ENCODE data around the gene MTERF2.

The MTERF2 gene

DNA sequence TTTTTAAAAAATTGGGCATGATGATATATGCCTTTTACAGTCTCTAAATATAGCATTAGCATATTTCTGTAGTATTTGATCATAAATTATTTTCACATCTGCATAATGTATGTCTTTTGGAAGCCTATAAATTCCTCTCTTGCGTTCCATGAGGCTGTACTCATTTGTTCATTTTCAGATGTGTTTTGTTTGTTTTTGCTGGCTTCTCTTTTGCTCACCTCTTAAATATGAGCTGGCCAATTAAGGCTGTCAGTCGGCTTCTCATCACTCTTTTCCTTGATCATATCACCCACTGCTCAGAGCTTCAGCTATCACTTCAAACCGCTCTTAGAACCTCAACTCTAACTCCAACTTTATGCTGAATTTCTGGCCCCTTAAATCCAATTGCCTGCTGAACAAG is 24.7 kb downstream of the MTERF2 start:
- H2BK5ac ChIP-seq (ENCODE audit: low read depth, low read length, poor library complexity), result no peak overlapping the region
- H2BK12ac ChIP-seq (ENCODE audit: low read length), result no peak overlapping the region
- peaks cover 6 to 12% of the 10 kb centered on the region in 2 experiments for H3K36me3 ChIP-seq (ENCODE audit: control insufficient read depth in 1 of 2, insufficient read depth in 2 of 2, low read length in 2 of 2)
- H3K18ac ChIP-seq (ENCODE audit: low read length), result no peak overlapping the region
- H2AK5ac ChIP-seq (ENCODE audit: low read length), result no peak overlapping the region
- no peak overlapping the region for H3K27ac ChIP-seq (ENCODE audit: low read depth, low read length)
- H3K4me3 ChIP-seq (ENCODE audit: low read depth, low read length), result no peak overlapping the region
- H2AFZ ChIP-seq (ENCODE audit: insufficient read depth, low read length, poor library complexity), result no peak overlapping the region
- peaks cover 2% of the 10 kb centered on the region for H3K79me2 ChIP-seq (ENCODE audit: control insufficient read depth, insufficient read depth, low read length, poor library complexity)
- no peak overlapping the region for H3K9ac ChIP-seq (ENCODE audit: low read length)
- no peaks in the 10 kb centered on the region for H3K79me1 ChIP-seq (ENCODE audit: low read length)
- H3K4me1 ChIP-seq (ENCODE audit: control insufficient read depth in 1 of 2, insufficient read depth in 2 of 2, low read length in 2 of 2), result no peaks in the 10 kb centered on the region
- DNase-seq, result peak in 1 of 2 donors; percentile 38
- no peak overlapping the region for H4K12ac ChIP-seq (ENCODE audit: low read depth, low read length)
- H4K8ac ChIP-seq (ENCODE audit: low read depth, low read length), result no peak overlapping the region
- H3K9me3 ChIP-seq (ENCODE audit: insufficient read depth, low read depth, low read length), result no peaks in the 10 kb centered on the region
- WGBS (ENCODE audit: extremely low coverage, insufficient coverage, insufficient read length), result no CpG with 5 or more reads among the region's 3 CpGs
- no peak overlapping the region for H4K91ac ChIP-seq (ENCODE audit: low read depth, low read length)
- no peak overlapping the region for H3K14ac ChIP-seq (ENCODE audit: low read length)
- no peak overlapping the region for H3K4me2 ChIP-seq (ENCODE audit: low read length)
- no peak overlapping the region for H3K23ac ChIP-seq (ENCODE audit: low read length)
- no peak overlapping the region for H2BK120ac ChIP-seq (ENCODE audit: insufficient read depth, low read length, poor library complexity)
- no peak overlapping the region for H3K4ac ChIP-seq (ENCODE audit: low read depth, low read length)
- no peaks in the 10 kb centered on the region for H3K27me3 ChIP-seq (ENCODE audit: insufficient read depth, low read length)

- no peak overlapping the region for H4K12ac ChIP-seq (ENCODE audit: low read depth, low read length)
- no peak overlapping the region for H3K23ac ChIP-seq (ENCODE audit: low read length)
- WGBS (ENCODE audit: extremely low coverage, insufficient coverage, insufficient read length), result no CpG with 5 or more reads among the region's 3 CpGs
These were observed 26.5 kb downstream of the MTERF2 start for GRCh38 chr12:106960443-106960842.

DNA sequence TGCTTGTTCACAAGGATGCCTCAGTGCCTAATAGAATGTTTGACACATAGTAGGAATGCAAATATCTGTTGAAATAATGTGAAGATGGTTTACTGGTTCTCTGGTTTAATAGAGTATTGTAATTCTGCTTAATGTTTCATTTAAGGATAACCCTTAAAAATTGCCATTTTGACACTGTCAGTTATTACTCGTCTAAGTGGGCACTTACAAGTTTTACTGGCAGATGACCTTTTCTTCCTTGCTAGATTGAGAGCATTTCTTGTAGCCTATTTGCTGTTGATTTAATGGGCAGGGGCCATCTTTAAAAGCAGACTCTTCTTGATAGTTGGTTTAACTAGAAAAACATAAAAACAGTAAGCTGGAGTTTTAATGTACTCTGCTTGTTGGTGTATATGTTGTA is 29.4 kb downstream of the MTERF2 start:
- Histone ChIP-seq H2BK12ac (ENCODE audit: low read length) (no peak overlapping the region), H2BK5ac (ENCODE audit: low read depth, low read length, poor library complexity) (no peak overlapping the region), H3K9me3 (ENCODE audit: insufficient read depth, low read depth, low read length) (no peaks in the 10 kb centered on the region), H3K4ac (ENCODE audit: low read depth, low read length) (no peak overlapping the region), H3K4me1 (ENCODE audit: control insufficient read depth in 1 of 2, insufficient read depth in 2 of 2, low read length in 2 of 2) (peaks cover 3 to 5% of the 10 kb centered on the region in 2 experiments), H4K91ac (ENCODE audit: low read depth, low read length) (no peak overlapping the region), H2AK5ac (ENCODE audit: low read length) (no peak overlapping the region), H3K9ac (ENCODE audit: low read length) (no peak overlapping the region), H3K79me2 (ENCODE audit: control insufficient read depth, insufficient read depth, low read length, poor library complexity) (peaks cover 11% of the 10 kb centered on the region), H3K14ac (ENCODE audit: low read length) (no peak overlapping the region), H3K36me3 (ENCODE audit: control insufficient read depth in 1 of 2, insufficient read depth in 2 of 2, low read length in 2 of 2) (peaks cover 2 to 8% of the 10 kb centered on the region in 2 experiments), H3K18ac (ENCODE audit: low read length) (no peak overlapping the region), H3K4me2 (ENCODE audit: low read length) (peak overlapping the region; percentile 37), H4K12ac (ENCODE audit: low read depth, low read length) (no peak overlapping the region), H3K79me1 (ENCODE audit: low read length) (peaks cover 12% of the 10 kb centered on the region), H3K4me3 (ENCODE audit: low read depth, low read length) (no peak overlapping the region), H2BK120ac (ENCODE audit: insufficient read depth, low read length, poor library complexity) (no peak overlapping the region), H4K8ac (ENCODE audit: low read depth, low read length) (no peak overlapping the region), H2AFZ (ENCODE audit: insufficient read depth, low read length, poor library complexity) (no peak overlapping the region), H3K27ac (ENCODE audit: low read depth, low read length) (no peak overlapping the region), H3K23ac (ENCODE audit: low read length) (no peak overlapping the region), H3K27me3 (ENCODE audit: insufficient read depth, low read length) (no peaks in the 10 kb centered on the region)
- WGBS (ENCODE audit: extremely low coverage, insufficient coverage, insufficient read length), result no CpG with 5 or more reads among the region's 1 CpG
- DNase-seq, result no peak

More at GRCh38 chr12:106960443-106960842, 26.5 kb downstream of the MTERF2 start:
- H3K79me2 ChIP-seq (ENCODE audit: control insufficient read depth, insufficient read depth, low read length, poor library complexity), result peaks cover 11% of the 10 kb centered on the region
- H4K8ac ChIP-seq (ENCODE audit: low read depth, low read length), result no peak overlapping the region
- H3K4me1 ChIP-seq (ENCODE audit: control insufficient read depth in 1 of 2, insufficient read depth in 2 of 2, low read length in 2 of 2), result no peaks in the 10 kb centered on the region
- H2BK5ac ChIP-seq (ENCODE audit: low read depth, low read length, poor library complexity), result no peak overlapping the region
- H2BK120ac ChIP-seq (ENCODE audit: insufficient read depth, low read length, poor library complexity), result no peak overlapping the region
- H3K18ac ChIP-seq (ENCODE audit: low read length), result no peak overlapping the region
- H2AFZ ChIP-seq (ENCODE audit: insufficient read depth, low read length, poor library complexity), result no peak overlapping the region
- no peak overlapping the region for H2AK5ac ChIP-seq (ENCODE audit: low read length)
- no peak overlapping the region for H2BK12ac ChIP-seq (ENCODE audit: low read length)
- peaks cover 4 to 10% of the 10 kb centered on the region in 2 experiments for H3K36me3 ChIP-seq (ENCODE audit: control insufficient read depth in 1 of 2, insufficient read depth in 2 of 2, low read length in 2 of 2)
- H3K4me2 ChIP-seq (ENCODE audit: low read length), result no peak overlapping the region
- peaks cover 10% of the 10 kb centered on the region for H3K79me1 ChIP-seq (ENCODE audit: low read length)
- no peak for DNase-seq
- H3K4me3 ChIP-seq (ENCODE audit: low read depth, low read length), result no peak overlapping the region
- H3K27me3 ChIP-seq (ENCODE audit: insufficient read depth, low read length), result no peaks in the 10 kb centered on the region
- no peak overlapping the region for H3K27ac ChIP-seq (ENCODE audit: low read depth, low read length)
- no peaks in the 10 kb centered on the region for H3K9me3 ChIP-seq (ENCODE audit: insufficient read depth, low read depth, low read length)
- no peak overlapping the region for H3K14ac ChIP-seq (ENCODE audit: low read length)
- no peak overlapping the region for H3K9ac ChIP-seq (ENCODE audit: low read length)
- H3K4ac ChIP-seq (ENCODE audit: low read depth, low read length), result no peak overlapping the region
- H4K91ac ChIP-seq (ENCODE audit: low read depth, low read length), result no peak overlapping the region

DNA sequence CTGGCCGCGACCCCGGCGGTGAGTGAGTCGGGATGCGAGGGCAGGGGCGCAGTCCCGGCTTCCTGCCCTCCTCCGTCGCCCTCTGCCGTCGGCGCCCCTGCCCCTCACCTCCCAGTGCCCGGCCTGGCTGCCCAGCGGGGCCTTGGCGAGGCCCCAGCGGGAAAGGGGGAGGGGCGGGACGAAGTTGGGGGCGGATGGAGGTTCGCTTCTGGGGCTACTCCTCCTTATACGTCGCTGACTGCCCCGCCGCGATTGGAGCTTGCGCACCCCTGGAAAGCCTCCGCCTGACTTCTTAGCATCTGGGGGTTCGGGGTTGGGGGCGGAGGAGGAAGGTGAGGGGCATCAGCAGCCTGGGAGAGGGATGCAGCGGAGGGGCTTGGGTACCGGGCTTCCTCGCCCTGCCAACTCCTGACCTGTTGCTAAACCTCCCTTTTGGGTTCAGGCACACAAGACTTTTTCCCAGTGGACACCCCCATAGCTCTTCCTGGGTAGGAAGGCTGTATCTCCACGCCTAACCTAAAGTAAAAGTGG is 30.8 kb downstream of the MTERF2 start:
- Histone ChIP-seq H2AFZ (ENCODE audit: insufficient read depth, low read length, poor library complexity) (peak overlapping the region; percentile 95), H3K79me1 (ENCODE audit: low read length) (peaks cover 12% of the 10 kb centered on the region), H3K14ac (ENCODE audit: low read length) (peak overlapping the region; percentile 99), H4K91ac (ENCODE audit: low read depth, low read length) (peak overlapping the region; percentile 99), H3K27me3 (ENCODE audit: insufficient read depth, low read length) (no peaks in the 10 kb centered on the region), H3K9ac (ENCODE audit: low read length) (peak overlapping the region; percentile 80), H2BK5ac (ENCODE audit: low read depth, low read length, poor library complexity) (peak overlapping the region; percentile 98), H2BK12ac (ENCODE audit: low read length) (no peak overlapping the region), H2AK5ac (ENCODE audit: low read length) (peak overlapping the region; percentile 97), H3K4me1 (ENCODE audit: control insufficient read depth in 1 of 2, insufficient read depth in 2 of 2, low read length in 2 of 2) (peaks cover 3 to 5% of the 10 kb centered on the region in 2 experiments), H3K4me3 (ENCODE audit: low read depth, low read length) (peak overlapping the region; percentile 99), H3K4ac (ENCODE audit: low read depth, low read length) (peak overlapping the region; percentile 96), H4K12ac (ENCODE audit: low read depth, low read length) (peak overlapping the region; percentile 97), H3K79me2 (ENCODE audit: control insufficient read depth, insufficient read depth, low read length, poor library complexity) (peaks cover 11% of the 10 kb centered on the region), H3K9me3 (ENCODE audit: insufficient read depth, low read depth, low read length) (no peaks in the 10 kb centered on the region), H3K4me2 (ENCODE audit: low read length) (peak overlapping the region; percentile 78), H3K36me3 (ENCODE audit: control insufficient read depth in 1 of 2, insufficient read depth in 2 of 2, low read length in 2 of 2) (peaks cover 2 to 8% of the 10 kb centered on the region in 2 experiments), H2BK120ac (ENCODE audit: insufficient read depth, low read length, poor library complexity) (peak overlapping the region; percentile 79), H4K8ac (ENCODE audit: low read depth, low read length) (peak overlapping the region; percentile 92), H3K27ac (ENCODE audit: low read depth, low read length) (peak overlapping the region; percentile 98), H3K23ac (ENCODE audit: low read length) (no peak overlapping the region), H3K18ac (ENCODE audit: low read length) (peak overlapping the region; percentile 95)
- no peak for DNase-seq
- no CpG with 5 or more reads among the region's 34 CpGs for WGBS (ENCODE audit: extremely low coverage, insufficient coverage, insufficient read length)

All from trophoblast cell (in vitro differentiated cells and primary cell).